Measurements from ENCODE around the gene SMIM33. TPM values are rescaled to one million over a fixed set of nuclear protein-coding genes. Genes with fewer than 3 reads are reported as not detected.

SMIM33 gene
- polyA plus RNA-seq, 4 donors = 0.03 TPM; not detected in 3

Other genes with a start within 250 kb of the SMIM33 start
- 100 to 1,000 TPM; 600 to 777 (median 751) TPM for gene MATR3, start 177.3 kb upstream of the SMIM33 start, polyA plus RNA-seq (ENCODE audit: insufficient read length in 4 of 4)
- gene PAIP2, start 129.2 kb upstream of the SMIM33 start, polyA plus RNA-seq (ENCODE audit: insufficient read length in 4 of 4) = 100 to 1,000 TPM; 165 to 197 (median 196) TPM
- gene SLC23A1, start 87.7 kb upstream of the SMIM33 start, polyA plus RNA-seq (ENCODE audit: insufficient read length in 4 of 4) = 10 to 100 TPM; 11.7 to 17.0 (median 14.5) TPM
- gene MZB1, start 81.1 kb upstream of the SMIM33 start, polyA plus RNA-seq (ENCODE audit: insufficient read length in 4 of 4) = under 1 TPM; 0.60 to 0.95 (median 0.72) TPM
- gene PROB1, start 75.9 kb upstream of the SMIM33 start, polyA plus RNA-seq (ENCODE audit: insufficient read length in 4 of 4) = 1 to 10 TPM; 1.7 to 3.4 (median 2.1) TPM
- 10 to 100 TPM in 3 of 4 donors, 1 to 10 TPM in 1; 9.6 to 13.8 (median 11.7) TPM for gene SPATA24, start 66.9 kb upstream of the SMIM33 start, polyA plus RNA-seq (ENCODE audit: insufficient read length in 4 of 4)
- 10 to 100 TPM; 27.1 to 36.0 (median 31.5) TPM for gene DNAJC18, start 31.5 kb upstream of the SMIM33 start, polyA plus RNA-seq (ENCODE audit: insufficient read length in 4 of 4)
- gene ECSCR, start 8.3 kb upstream of the SMIM33 start, polyA plus RNA-seq (ENCODE audit: insufficient read length in 4 of 4) = 10 to 100 TPM; 25.6 to 27.8 (median 26.0) TPM
- gene STING1, start 11.8 kb downstream of the SMIM33 start, polyA plus RNA-seq (ENCODE audit: insufficient read length in 4 of 4) = 10 to 100 TPM; 28.0 to 35.8 (median 31.7) TPM
- gene UBE2D2, start 90.3 kb downstream of the SMIM33 start, polyA plus RNA-seq (ENCODE audit: insufficient read length in 4 of 4) = 100 to 1,000 TPM; 153 to 209 (median 197) TPM
- 100 to 1,000 TPM; 219 to 241 (median 229) TPM for gene CXXC5, start 177.3 kb downstream of the SMIM33 start, polyA plus RNA-seq (ENCODE audit: insufficient read length in 4 of 4)

All from right renal pelvis (tissue), 4 donors.